ENCODE results near the gene SOX18. TPM values are rescaled to one million over a fixed set of nuclear protein-coding genes. Genes with fewer than 3 reads are reported as not detected.

SOX18 gene
- total and polyA plus RNA-seq, 2 of the 13 experiments (the other 11 are each of a cell fraction or from before 2014, with no cell fraction given) = 1.6 to 1.9 TPM

GRCh38 chr20:64025101-64025825, 24.2 kb downstream of the SOX18 start:
- Histone ChIP-seq H3K4me2 (ENCODE audit: low read depth, low read length) (peak overlapping the region; percentile 84), H2AFZ (ENCODE audit: low read length) (no peak overlapping the region), H3K27ac (ENCODE audit: extremely low read length, insufficient read depth, low read length) (peak overlapping the region; percentile 92), H3K36me3 (replicated peaks in 1 of 2; ENCODE audit: control insufficient read depth in 1 of 2, insufficient read depth in 2 of 2, low read length in 2 of 2) (peaks cover 52 to 79% of the 10 kb centered on the region in 2 experiments), H3K4me1 (ENCODE audit: insufficient read depth, low read length) (peaks cover 42% of the 10 kb centered on the region), H3K9ac (ENCODE audit: insufficient read depth, low read depth, low read length) (peak overlapping the region; percentile 75), H3K9me3 (ENCODE audit: low read length) (no peaks in the 10 kb centered on the region), H3K27me3 (ENCODE audit: control insufficient read depth in 1 of 2, insufficient read depth in 2 of 2, low read length in 2 of 2) (no peaks in the 10 kb centered on the region), H3K79me2 (ENCODE audit: insufficient read depth, low read length) (peaks cover 4% of the 10 kb centered on the region), H4K20me1 (ENCODE audit: insufficient read depth, low read length) (no peaks in the 10 kb centered on the region), H3K4me3 (replicated peaks in 1 of 3; ENCODE audit: insufficient read depth in 1 of 3, low read depth in 2 of 3, low read length in 3 of 3) (0 out of 6 replicates have a peak overlapping the region, but pooled peaks of 1 of the 3 experiments have one; percentile 53)
- BruUV-seq (replicated peaks) = no TSS peak
- FAIRE-seq (no peak), DNase-seq (ENCODE audit: low spot score) (no peak), ATAC-seq (no peak)
- intact Hi-C loops (cut with micrococcal nuclease; ENCODE audit: unreplicated experiment) = no loop called here
- ChIA-PET POLR2A (interaction anchor here (2.0 to 5.0 kb wide), 7 partner anchors 8 to 45 kb away, joined by 12 to 81 read pairs (median 26); partner anchors contain the start of genes C20orf204, PRPF6, SAMD10 and SOX18), CTCF (ENCODE audit: low intra/inter-chr PET ratio, low total read pairs) (interaction anchor here (1.3 kb wide), 1 partner anchor 44 kb away, joined by 4 read pairs; no protein-coding TSS in a partner anchor)
- in situ Hi-C loops (cut with HindIII; ENCODE audit: extremely low pct_ligation_motif_present, low pct_unique_long_range_greater_than_20kb) = no loop called here
- WGBS (ENCODE audit: low lambda C conversion rate) = 96% methylated on average over 18 of the region's 18 CpGs
- TF ChIP-seq KDM5B (CRISPR knock-in tag; IDR thresholded peaks at IDR 0.05; ENCODE audit: borderline replicate concordance) (peak; percentile 60; the same call in 1 of the 2 replicates), ZC3H13 (CRISPR knock-in tag; IDR thresholded peaks at IDR 0.05) (peak; percentile 51; the same call in 1 of the 2 replicates), PCBP2 (optimal IDR thresholded peaks at IDR 0.05; ENCODE audit: low read depth, low read length, poor library complexity, severe bottlenecking) (no peak), ZFX (CRISPR knock-in tag; IDR thresholded peaks at IDR 0.05; ENCODE audit: low read depth) (no peak), ZNF235 (CRISPR knock-in tag; IDR thresholded peaks at IDR 0.05; ENCODE audit: borderline replicate concordance) (0 out of 2 replicates have a peak, but pooled peaks have one; percentile 66), ZNF563 (CRISPR knock-in tag; IDR thresholded peaks at IDR 0.05) (0 out of 2 replicates have a peak, but pooled peaks have one; percentile 3), ZNF780A (CRISPR knock-in tag; IDR thresholded peaks at IDR 0.05) (0 out of 2 replicates have a peak, but pooled peaks have one; percentile 15), ZNF704 (CRISPR knock-in tag; IDR thresholded peaks at IDR 0.05; ENCODE audit: borderline replicate concordance) (0 out of 2 replicates have a peak, but pooled peaks have one; percentile 28), PAWR (CRISPR knock-in tag; IDR thresholded peaks at IDR 0.05; ENCODE audit: borderline replicate concordance) (peak; percentile 68; the same call in 1 of the 2 replicates), PHF5A (CRISPR knock-in tag; IDR thresholded peaks at IDR 0.05; ENCODE audit: low read depth, unreplicated experiment) (no peak), ZNF510 (CRISPR knock-in tag; IDR thresholded peaks at IDR 0.05; ENCODE audit: low read depth) (0 out of 2 replicates have a peak, but pooled peaks have one; percentile 8), ZBTB3 (CRISPR knock-in tag; IDR thresholded peaks at IDR 0.05; ENCODE audit: borderline replicate concordance, low read depth) (0 out of 2 replicates have a peak, but pooled peaks have one; percentile 19), RXRA (CRISPR knock-in tag; IDR thresholded peaks at IDR 0.05) (0 out of 2 replicates have a peak, but pooled peaks have one; percentile 12), ATF7 (IDR thresholded peaks at IDR 0.05) (no peak), ATF7 (CRISPR knock-in tag; IDR thresholded peaks at IDR 0.05) (no peak), SRSF1 (optimal IDR thresholded peaks at IDR 0.05; ENCODE audit: low read depth, low read length) (peak; percentile 4), ZNF432 (CRISPR knock-in tag; IDR thresholded peaks at IDR 0.05; ENCODE audit: borderline replicate concordance) (0 out of 2 replicates have a peak, but pooled peaks have one; percentile 79), MED8 (CRISPR knock-in tag; IDR thresholded peaks at IDR 0.05; ENCODE audit: insufficient replicate concordance) (peak; percentile 41), AKAP8 (CRISPR knock-in tag; IDR thresholded peaks at IDR 0.05) (0 out of 2 replicates have a peak, but pooled peaks have one; percentile 47), ATF5 (CRISPR knock-in tag; IDR thresholded peaks at IDR 0.05; ENCODE audit: low read depth) (0 out of 2 replicates have a peak, but pooled peaks have one; percentile 2), MAX (IDR thresholded peaks at IDR 0.05) (0 out of 2 replicates have a peak, but pooled peaks have one; percentile 23)

Measured in HepG2 (cell line).